Astrocyte (in vitro differentiated cells and primary cell): ENCODE data around the gene WTAP. TPM values are rescaled to one million over a fixed set of nuclear protein-coding genes. Genes with fewer than 3 reads are reported as not detected.

ENCODE experiments used
- DNase-seq: peaks from one replicate; pipeline ENCODE4 v3.0.0-alpha.2; 2010; ENCODE audit warnings: low read depth
- FAIRE-seq: peaks from 2 replicates; lab custom pipeline; 2011; peaks lifted over from hg19 to GRCh38; lab: Jason Lieb, UNC
- H2AFZ ChIP-seq: 2 replicates; pipeline ENCODE4 v1.6.0; 2012; ENCODE audit warnings: low read depth, low read length, inconsistent platforms
- H3K27ac ChIP-seq: 2 replicates; pipeline ENCODE4 v1.5.1; 2011; ENCODE audit warnings: low read depth, low read length, inconsistent platforms
- H3K27me3 ChIP-seq: 2 replicates; pipeline ENCODE4 v1.6.0; 2011; ENCODE audit warnings: low read length, inconsistent platforms; ENCODE audit not compliant: insufficient read depth
- H3K36me3 ChIP-seq: 2 replicates; pipeline ENCODE4 v1.5.1; 2011; ENCODE audit warnings: low read length, inconsistent platforms; ENCODE audit not compliant: insufficient read depth
- H3K4me1 ChIP-seq: 2 replicates; pipeline ENCODE4 v1.5.1; 2011; ENCODE audit warnings: low read length, inconsistent platforms; ENCODE audit not compliant: insufficient read depth
- H3K4me2 ChIP-seq: 2 replicates; pipeline ENCODE4 v1.6.0; 2012; ENCODE audit warnings: low read length, inconsistent platforms
- H3K4me3 ChIP-seq: 2 replicates; pipeline ENCODE4 v1.5.1; 2011; ENCODE audit warnings: low read depth, mild to moderate bottlenecking, low read length, inconsistent platforms; ENCODE audit not compliant: insufficient read depth
- H3K79me2 ChIP-seq: 2 replicates; pipeline ENCODE4 v1.6.0; 2012; ENCODE audit warnings: mild to moderate bottlenecking, low read length, inconsistent platforms; ENCODE audit not compliant: insufficient read depth
- H3K9ac ChIP-seq: 2 replicates; pipeline ENCODE4 v1.6.0; 2012; ENCODE audit warnings: mild to moderate bottlenecking, low read length, inconsistent platforms
- H3K9me3 ChIP-seq: 2 replicates; pipeline ENCODE4 v1.5.1; 2012; ENCODE audit warnings: low read depth, mild to moderate bottlenecking, low read length, inconsistent platforms; ENCODE audit not compliant: insufficient read depth
- H4K20me1 ChIP-seq: 2 replicates; pipeline ENCODE4 v1.6.0; 2012; ENCODE audit warnings: low read length, inconsistent platforms; ENCODE audit not compliant: insufficient read depth
- H3K27ac Mint-ChIP-seq: one replicate; pipeline ENCODE4 v1.8.0; 2021; ENCODE audit warnings: mild to moderate bottlenecking, mixed read lengths; ENCODE audit not compliant: unreplicated experiment
- H3K27me3 Mint-ChIP-seq: one replicate; pipeline ENCODE4 v1.8.0; 2021; ENCODE audit warnings: low read depth, mixed read lengths; ENCODE audit not compliant: unreplicated experiment
- H3K36me3 Mint-ChIP-seq: one replicate; pipeline ENCODE4 v1.8.0; 2021; ENCODE audit warnings: low read depth, mixed read lengths; ENCODE audit not compliant: unreplicated experiment
- H3K4me1 Mint-ChIP-seq: one replicate; pipeline ENCODE4 v1.8.0; 2021; ENCODE audit warnings: low read depth, mixed read lengths; ENCODE audit not compliant: unreplicated experiment
- H3K4me3 Mint-ChIP-seq: one replicate; pipeline ENCODE4 v1.8.0; 2021; ENCODE audit warnings: mild to moderate bottlenecking, moderate library complexity, mixed read lengths; ENCODE audit not compliant: unreplicated experiment
- H3K9me3 Mint-ChIP-seq: one replicate; pipeline ENCODE4 v1.8.0; 2021; ENCODE audit warnings: mild to moderate bottlenecking, mixed read lengths; ENCODE audit not compliant: unreplicated experiment
- EZH2 ChIP-seq: IDR thresholded peaks from 2 replicates; pipeline ENCODE4 v1.6.1; 2012; ENCODE audit warnings: mild to moderate bottlenecking, low read length, inconsistent platforms; ENCODE audit not compliant: insufficient read depth
- total RNA-seq: library from RNA; stranded (reverse); gene quantifications from 2 replicates; pipeline ENCODE4 v1.2.1, GENCODE V29; 2021
- TF ChIP-seq, protein P1 (sequence below): IDR thresholded peaks from 2 replicates; pipeline ENCODE4 v1.5.1; 2011; ENCODE audit warnings: low read depth, mild to moderate bottlenecking, inconsistent platforms, low read length, moderate library complexity; ENCODE audit not compliant: insufficient read depth

Gene WTAP
- total RNA-seq, 1 donor from 2014 or later, result 93.8 TPM

DNA sequence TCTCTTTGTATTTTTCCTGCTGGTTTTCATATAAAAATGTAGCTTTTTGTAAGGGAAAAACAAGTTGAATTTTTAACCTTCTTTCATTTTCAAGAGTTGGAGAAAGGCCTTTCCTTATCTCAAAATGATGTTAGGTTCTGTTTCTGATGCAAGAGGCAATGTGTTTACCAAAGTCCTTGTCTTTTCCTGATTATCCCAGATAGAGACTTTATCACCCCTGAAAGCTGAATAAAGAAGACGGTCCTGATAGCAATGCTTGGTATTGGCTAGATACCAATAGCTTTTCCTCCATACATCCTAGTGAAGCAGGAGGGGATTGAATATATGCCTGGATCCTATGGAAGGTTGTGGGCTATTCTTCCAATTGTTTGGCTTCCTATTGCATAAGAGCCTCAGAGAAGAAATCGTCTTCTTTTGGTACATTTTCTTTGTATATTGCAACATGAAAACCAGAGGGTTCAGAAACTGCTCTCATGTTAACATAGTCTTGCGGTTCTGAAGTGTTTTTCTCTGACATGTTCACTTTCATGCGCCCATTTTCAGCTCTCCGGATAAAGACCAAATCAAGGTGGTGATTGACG is 78.2 kb downstream of the WTAP start:
- Histone ChIP-seq H3K9ac (no peak overlapping the region), H3K27me3 (no peaks in the 10 kb centered on the region), H3K4me3 (no peak overlapping the region), H3K4me1 (no peaks in the 10 kb centered on the region), H4K20me1 (no peaks in the 10 kb centered on the region), H3K4me2 (no peak overlapping the region), H3K27ac (no peak overlapping the region), H3K36me3 (no peaks in the 10 kb centered on the region), H2AFZ (no peak overlapping the region), H3K79me2 (no peaks in the 10 kb centered on the region), H3K9me3 (no peaks in the 10 kb centered on the region)
- Mint-ChIP-seq H3K4me1 (no peaks in the 10 kb centered on the region), H3K4me3 (no peak overlapping the region), H3K36me3 (no peaks in the 10 kb centered on the region), H3K9me3 (peaks cover 1% of the 10 kb centered on the region), H3K27ac (no peak overlapping the region), H3K27me3 (peaks cover 2% of the 10 kb centered on the region)
- TF ChIP-seq, protein P1, sequence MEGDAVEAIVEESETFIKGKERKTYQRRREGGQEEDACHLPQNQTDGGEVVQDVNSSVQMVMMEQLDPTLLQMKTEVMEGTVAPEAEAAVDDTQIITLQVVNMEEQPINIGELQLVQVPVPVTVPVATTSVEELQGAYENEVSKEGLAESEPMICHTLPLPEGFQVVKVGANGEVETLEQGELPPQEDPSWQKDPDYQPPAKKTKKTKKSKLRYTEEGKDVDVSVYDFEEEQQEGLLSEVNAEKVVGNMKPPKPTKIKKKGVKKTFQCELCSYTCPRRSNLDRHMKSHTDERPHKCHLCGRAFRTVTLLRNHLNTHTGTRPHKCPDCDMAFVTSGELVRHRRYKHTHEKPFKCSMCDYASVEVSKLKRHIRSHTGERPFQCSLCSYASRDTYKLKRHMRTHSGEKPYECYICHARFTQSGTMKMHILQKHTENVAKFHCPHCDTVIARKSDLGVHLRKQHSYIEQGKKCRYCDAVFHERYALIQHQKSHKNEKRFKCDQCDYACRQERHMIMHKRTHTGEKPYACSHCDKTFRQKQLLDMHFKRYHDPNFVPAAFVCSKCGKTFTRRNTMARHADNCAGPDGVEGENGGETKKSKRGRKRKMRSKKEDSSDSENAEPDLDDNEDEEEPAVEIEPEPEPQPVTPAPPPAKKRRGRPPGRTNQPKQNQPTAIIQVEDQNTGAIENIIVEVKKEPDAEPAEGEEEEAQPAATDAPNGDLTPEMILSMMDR, result no peak
- no peak for TF ChIP-seq EZH2
- FAIRE-seq (no peak), DNase-seq (no peak)

Other genes starting within 250 kb of the WTAP start
- gene SOD2, start 34.3 kb upstream of the WTAP start, total RNA-seq, result 55.9 and 64.0 TPM in 2 replicates
- 59.1 and 96.7 TPM in 2 replicates for gene ACAT2, start 34.5 kb downstream of the WTAP start, total RNA-seq
- 238 and 256 TPM in 2 replicates for gene TCP1, start 62.1 kb downstream of the WTAP start, total RNA-seq
- gene MRPL18, start 63.0 kb downstream of the WTAP start, total RNA-seq, result 64.6 and 69.3 TPM in 2 replicates
- 0.11 TPM in 1 of 2 replicates, not detected in the other for gene PNLDC1, start 72.8 kb downstream of the WTAP start, total RNA-seq
- gene MAS1, start 163.5 kb downstream of the WTAP start, total RNA-seq, result not detected in 2 replicates
- gene IGF2R, start 241.6 kb downstream of the WTAP start, total RNA-seq, result 172 and 173 TPM in 2 replicates